Upper lobe of left lung (tissue), 6 donors: ENCODE results near the gene PRR5L. TPM values are rescaled to one million over a fixed set of nuclear protein-coding genes. Genes with fewer than 3 reads are reported as not detected.

Experiments
- ATAC-seq, 2 donors: fragments of 200-7000 bp; cut with Tn5 transposase; one replicate each; pipeline ENCODE4 v1.9.1; 2022; ENCODE audit warnings: mild to moderate bottlenecking in 2 of 2, moderate library complexity in 2 of 2; ENCODE audit not compliant: low FRiP score in 2 of 2
- DNase-seq, 2 donors: peaks; one replicate each; pipeline ENCODE4 v3.0.0-alpha.2; 2019 to 2020
- H3K27ac ChIP-seq, 4 donors: fragments of 200-600 bp; sonication (generic); one replicate each; pipeline ENCODE4 v1.5.1; 2016 to 2019
- H3K27me3 ChIP-seq, 4 donors: fragments of 200-600 bp; sonication (generic); one replicate each; pipeline ENCODE4 v1.5.1; 2017 to 2019
- H3K36me3 ChIP-seq, 4 donors: fragments of 200-600 bp; sonication (generic); one replicate each; pipeline ENCODE4 v1.5.1; 2016 to 2019
- H3K4me1 ChIP-seq, 4 donors: fragments of 200-600 bp; sonication (generic); one replicate each; pipeline ENCODE4 v1.5.1; 2018 to 2019
- H3K4me3 ChIP-seq, 4 donors: fragments of 200-600 bp; sonication (generic); one replicate each; pipeline ENCODE4 v1.5.1; 2017 to 2019; ENCODE audit warnings: mild to moderate bottlenecking in 2 of 4, moderate library complexity in 1 of 4
- H3K9me3 ChIP-seq, 4 donors: fragments of 200-600 bp; sonication (generic); one replicate each; pipeline ENCODE4 v1.5.1; 2018 to 2019
- CTCF ChIP-seq, 6 experiments: fragments of 450-650 bp in 4 of 6; fragments of 200-600 bp in 2 of 6; sonication (generic) in 2 of 6; IDR thresholded peaks; one replicate each; pipeline ENCODE4 v1.5.1; 2016 to 2019; ENCODE audit warnings: antibody characterized with exemption in 6 of 6
- EP300 ChIP-seq, 4 donors: sonication (generic); formaldehyde crosslinking; IDR thresholded peaks; one replicate each; pipeline ENCODE4 v1.5.1; 2017; ENCODE audit warnings: antibody characterized with exemption in 4 of 4, control low read depth in 2 of 4
- POLR2A ChIP-seq, 4 donors: fragments of 450-650 bp; IDR thresholded peaks; one replicate each; pipeline ENCODE4 v1.5.1; 2016 to 2017; ENCODE audit warnings: antibody characterized with exemption in 4 of 4, mild to moderate bottlenecking in 2 of 4
- POLR2AphosphoS5 ChIP-seq, 2 donors: sonication (generic); formaldehyde crosslinking; IDR thresholded peaks; one replicate each; pipeline ENCODE4 v1.5.1; 2017; ENCODE audit warnings: antibody characterized with exemption in 2 of 2
- WGBS, 2 donors: methylation state at CpG; one replicate each; pipeline ENCODE4 v1.1.5; 2017 to 2018; 5-methylcytosine and 5-hydroxymethylcytosine counted together
- total RNA-seq, 6 donors: library from RNA; depleted of rRNA in 4 of 6; stranded (reverse); fragments of >200 nt in 4 of 6; gene quantifications; one replicate each; pipeline versions ENCODE4 v1.1.0 to v1.2.1, GENCODE V29; 2016 to 2021
- donor health status: DM: no; HTN: no; CAD: no; lungs with moderate emphysema.
- donor health status: DM: no; HTN: yes; CAD: no; lungs with severe emphysema.

PRR5L gene
- total RNA-seq, 6 donors from 2014 or later = 18.9 to 40.5 (median 27.6) TPM

GRCh38 chr11:36278531-36279282 is 17.4 kb upstream of the PRR5L start:
- no peak for ATAC-seq
- no peak for TF ChIP-seq EP300 (IDR thresholded peaks at IDR 0.05)
- TF ChIP-seq CTCF (IDR thresholded peaks at IDR 0.05) = no peak
- no peak for TF ChIP-seq POLR2A (IDR thresholded peaks at IDR 0.05)
- no peak for TF ChIP-seq POLR2AphosphoS5 (IDR thresholded peaks at IDR 0.05)
- Histone ChIP-seq H3K27ac (no peak overlapping the region), H3K36me3 (peaks cover 13 to 53% (median 34%) of the 10 kb centered on the region in 4 donors), H3K4me1 (peaks cover 0 to 14% (median 0%) of the 10 kb centered on the region in 4 donors), H3K4me3 (no peak overlapping the region), H3K27me3 (no peaks in the 10 kb centered on the region), H3K9me3 (no peaks in the 10 kb centered on the region)
- no peak for DNase-seq
- WGBS, 2 donors = 81 to 89% methylated on average over 10 to 13 of the region's 13 CpGs

- Histone ChIP-seq H3K4me3 (no peak overlapping the region), H3K27ac (no peak overlapping the region), H3K4me1 (peaks cover 0 to 14% (median 0%) of the 10 kb centered on the region in 4 donors), H3K36me3 (peaks cover 8 to 37% (median 21%) of the 10 kb centered on the region in 4 donors), H3K27me3 (no peaks in the 10 kb centered on the region), H3K9me3 (no peaks in the 10 kb centered on the region)
- 73 to 88% methylated on average over 1 of the region's 1 CpG for WGBS, 2 donors
- no peak for DNase-seq
- TF ChIP-seq POLR2A (IDR thresholded peaks at IDR 0.05) (no peak), EP300 (IDR thresholded peaks at IDR 0.05) (no peak), POLR2AphosphoS5 (IDR thresholded peaks at IDR 0.05) (no peak), CTCF (IDR thresholded peaks at IDR 0.05) (no peak)
- ATAC-seq = no peak
These were observed 15.6 kb upstream of the PRR5L start for GRCh38 chr11:36280531-36280930.

GRCh38 chr11:36281850-36282249 is 14.2 kb upstream of the PRR5L start:
- H3K36me3 ChIP-seq = peaks cover 2 to 25% (median 12%) of the 10 kb centered on the region in 4 donors
- DNase-seq (no peak), ATAC-seq (no peak)
- TF ChIP-seq POLR2A (IDR thresholded peaks at IDR 0.05) (no peak), CTCF (IDR thresholded peaks at IDR 0.05) (no peak), EP300 (IDR thresholded peaks at IDR 0.05) (no peak), POLR2AphosphoS5 (IDR thresholded peaks at IDR 0.05) (no peak)
- no peaks in the 10 kb centered on the region for H3K27me3 ChIP-seq
- H3K4me1 ChIP-seq = peaks cover 0 to 14% (median 0%) of the 10 kb centered on the region in 4 donors
- no peak overlapping the region for H3K4me3 ChIP-seq
- WGBS, 2 donors = 94 to 98% methylated on average over 4 of the region's 4 CpGs
- H3K9me3 ChIP-seq = no peaks in the 10 kb centered on the region
- H3K27ac ChIP-seq = no peak overlapping the region

- WGBS, 2 donors = 68 to 76% methylated on average over 1 of the region's 1 CpG
- DNase-seq (no peak), ATAC-seq (no peak)
- no peaks in the 10 kb centered on the region for H3K9me3 ChIP-seq
- peaks cover 2 to 20% (median 10%) of the 10 kb centered on the region in 4 donors for H3K36me3 ChIP-seq
- H3K27ac ChIP-seq = no peak overlapping the region
- H3K4me1 ChIP-seq = peaks cover 1 to 18% (median 3%) of the 10 kb centered on the region in 4 donors
- no peak overlapping the region for H3K4me3 ChIP-seq
- no peaks in the 10 kb centered on the region for H3K27me3 ChIP-seq
- TF ChIP-seq POLR2AphosphoS5 (IDR thresholded peaks at IDR 0.05) (no peak), CTCF (IDR thresholded peaks at IDR 0.05) (no peak), EP300 (IDR thresholded peaks at IDR 0.05) (no peak), POLR2A (IDR thresholded peaks at IDR 0.05) (no peak)
These were observed 13.2 kb upstream of the PRR5L start for GRCh38 chr11:36282926-36283325.
